H1 (cell line): Measurements from ENCODE around the gene ZNF654. TPM values are rescaled to one million over a fixed set of nuclear protein-coding genes. Genes with fewer than 3 reads are reported as not detected.

ENCODE experiments used
- CTCF ChIA-PET: fragments of 300-600 bp; sonication (Branson Sonifier 250); formaldehyde crosslinking; loops from one replicate; lab custom pipeline; 2021; ENCODE audit not compliant: partially characterized antibody; lab: Charles Lee
- POLR2A ChIA-PET: fragments of 300-600 bp; sonication (Branson Sonifier 250); formaldehyde crosslinking; loops from one replicate; lab custom pipeline; 2021; ENCODE audit warnings: inconsistent platforms; ENCODE audit not compliant: partially characterized antibody; lab: Charles Lee
- DNase-seq, 2 experiments: peaks; one replicate each; pipeline versions ENCODE4 v3.0.0 to v3.0.0-alpha.2; 2010 to 2022; ENCODE audit warnings: low spot score in 2 of 2, low read depth in 1 of 2, mixed read lengths in 1 of 2
- FAIRE-seq: peaks from 2 replicates; lab custom pipeline; 2011; peaks lifted over from hg19 to GRCh38; lab: Jason Lieb, UNC
- H2AFZ ChIP-seq: 2 replicates; pipeline ENCODE4 v1.8.1; 2012; ENCODE audit warnings: low read length, inconsistent platforms
- H2AK5ac ChIP-seq: 2 replicates; pipeline ENCODE4 v1.6.1; 2013; ENCODE audit warnings: low read depth, low read length
- H2BK120ac ChIP-seq: replicated peaks from 2 replicates; pipeline ENCODE3; 2013; ENCODE audit warnings: low read depth, low read length, inconsistent platforms
- H2BK12ac ChIP-seq: 2 replicates; pipeline ENCODE4 v1.6.1; 2013; ENCODE audit warnings: low read depth, low read length
- H2BK15ac ChIP-seq: 2 replicates; pipeline ENCODE4 v1.6.1; 2013; ENCODE audit warnings: low read length
- H2BK20ac ChIP-seq: 2 replicates; pipeline ENCODE4 v1.6.1; 2013; ENCODE audit warnings: low read length
- H2BK5ac ChIP-seq: 2 replicates; pipeline ENCODE4 v1.6.1; 2013; ENCODE audit warnings: low read depth, low read length
- H3K14ac ChIP-seq: 2 replicates; pipeline ENCODE4 v1.6.1; 2013; ENCODE audit warnings: inconsistent platforms; ENCODE audit not compliant: insufficient read length
- H3K18ac ChIP-seq: 2 replicates; pipeline ENCODE4 v1.6.1; 2013; ENCODE audit warnings: low read length; ENCODE audit errors: extremely low read depth
- H3K23ac ChIP-seq: 2 replicates; pipeline ENCODE4 v1.6.1; 2013; ENCODE audit warnings: inconsistent platforms; ENCODE audit not compliant: insufficient read length
- H3K23me2 ChIP-seq: 2 replicates; pipeline ENCODE4 v1.6.1; 2013; ENCODE audit warnings: low read depth, low read length
- H3K27ac ChIP-seq: 2 replicates; pipeline ENCODE4 v1.6.1; 2011; ENCODE audit warnings: low read depth, low read length, inconsistent platforms
- H3K27me3 ChIP-seq, 4 experiments: replicated peaks in 1 of 4; 1 replicate in 1 of 4; 2 replicates in 3 of 4; pipeline versions ENCODE4 v1.6.1 to v1.8.1; 2011 to 2013; ENCODE audit warnings: low read length in 3 of 4, mild to moderate bottlenecking in 3 of 4, inconsistent platforms in 2 of 4, mixed read lengths in 2 of 4, moderate library complexity in 1 of 4; ENCODE audit not compliant: control insufficient read depth in 3 of 4, insufficient read depth in 3 of 4; ENCODE audit errors: extremely low read depth in 1 of 4
- H3K36me3 ChIP-seq, 4 experiments: 2 replicates each; pipeline versions ENCODE4 v1.6.1 to v1.8.1; 2011 to 2013; ENCODE audit warnings: mild to moderate bottlenecking in 4 of 4, low read length in 3 of 4, moderate library complexity in 2 of 4, control low read depth in 1 of 4, inconsistent platforms in 1 of 4; ENCODE audit not compliant: insufficient read depth in 4 of 4, control insufficient read depth in 2 of 4
- H3K4ac ChIP-seq: replicated peaks from 2 replicates; pipeline ENCODE3; 2013; ENCODE audit warnings: low read length, low read depth, mixed read lengths, inconsistent platforms; ENCODE audit not compliant: insufficient read length
- H3K4me1 ChIP-seq, 4 experiments: replicated peaks in 1 of 4; 1 replicate in 1 of 4; 2 replicates in 3 of 4; pipeline versions ENCODE4 v1.6.1 to v1.8.1; 2011 to 2013; ENCODE audit warnings: low read length in 3 of 4, inconsistent platforms in 2 of 4, mixed read lengths in 1 of 4; ENCODE audit not compliant: insufficient read depth in 4 of 4, control insufficient read depth in 3 of 4
- H3K4me2 ChIP-seq, 2 experiments: 2 replicates each; pipeline versions ENCODE4 v1.6.1 to v1.8.1; 2011 to 2013; ENCODE audit warnings: low read depth in 2 of 2, low read length in 2 of 2, control low read depth in 1 of 2, inconsistent platforms in 1 of 2, mild to moderate bottlenecking in 1 of 2; ENCODE audit not compliant: insufficient read depth in 1 of 2
- H3K4me3 ChIP-seq, 4 experiments: fragments of 200-600, 300-600 bp in 1 of 4; sonication (generic), shearing (Covaris generic), sonication (Bioruptor Twin) in 1 of 4; 2 replicates each; pipeline versions ENCODE4 v1.5.1 to v1.8.1; 2011 to 2016; ENCODE audit warnings: low read length in 4 of 4, low read depth in 3 of 4, control low read depth in 2 of 4, inconsistent platforms in 2 of 4, mild to moderate bottlenecking in 2 of 4, mixed read lengths in 1 of 4, moderate library complexity in 1 of 4; ENCODE audit not compliant: insufficient read depth in 2 of 4; ENCODE audit errors: extremely low read depth in 1 of 4
- H3K56ac ChIP-seq: replicated peaks from 2 replicates; pipeline ENCODE3; 2013; ENCODE audit warnings: low read depth, mild to moderate bottlenecking, mixed read lengths, low read length, inconsistent platforms; ENCODE audit not compliant: insufficient read length
- H3K79me1 ChIP-seq: 2 replicates; pipeline ENCODE4 v1.6.1; 2013; ENCODE audit warnings: low read depth, low read length, control low read depth
- H3K79me2 ChIP-seq, 2 experiments: 2 replicates each; pipeline versions ENCODE4 v1.6.1 to v1.8.1; 2012 to 2013; ENCODE audit warnings: low read length in 2 of 2, mild to moderate bottlenecking in 2 of 2, inconsistent platforms in 1 of 2; ENCODE audit not compliant: insufficient read depth in 2 of 2, control insufficient read depth in 1 of 2
- H3K9ac ChIP-seq, 4 experiments: replicated peaks in 1 of 4; 1 replicate in 1 of 4; 2 replicates in 3 of 4; pipeline versions ENCODE4 v1.6.1 to v1.8.1; 2011 to 2013; ENCODE audit warnings: low read depth in 3 of 4, low read length in 3 of 4, control low read depth in 2 of 4, mild to moderate bottlenecking in 2 of 4, moderate library complexity in 2 of 4, inconsistent platforms in 1 of 4; ENCODE audit errors: extremely low read depth in 1 of 4
- H3K9me3 ChIP-seq, 2 experiments: 2 replicates each; pipeline versions ENCODE4 v1.6.1 to v1.8.1; 2012 to 2013; ENCODE audit warnings: mild to moderate bottlenecking in 2 of 2, moderate library complexity in 2 of 2, control low read depth in 1 of 2, inconsistent platforms in 1 of 2, low read depth in 1 of 2, low read length in 1 of 2, mixed read lengths in 1 of 2; ENCODE audit not compliant: insufficient read depth in 2 of 2
- H4K20me1 ChIP-seq, 2 experiments: replicated peaks in 1 of 2; 2 replicates each; pipeline versions ENCODE3 to v1.8.1; 2011 to 2013; ENCODE audit warnings: inconsistent platforms in 2 of 2, low read length in 2 of 2, mild to moderate bottlenecking in 1 of 2; ENCODE audit not compliant: insufficient read depth in 2 of 2, control insufficient read depth in 1 of 2
- H4K5ac ChIP-seq: 2 replicates; pipeline ENCODE4 v1.6.1; 2013; ENCODE audit warnings: low read length, low read depth, mixed read lengths, inconsistent platforms; ENCODE audit not compliant: insufficient read length
- H4K8ac ChIP-seq: 2 replicates; pipeline ENCODE4 v1.8.0; 2013; ENCODE audit warnings: mild to moderate bottlenecking, moderate library complexity, low read length, inconsistent platforms; ENCODE audit not compliant: insufficient read depth; ENCODE audit errors: extremely low read depth
- H4K91ac ChIP-seq: replicated peaks from 2 replicates; pipeline ENCODE3; 2013; ENCODE audit warnings: low read length, mixed read lengths, inconsistent platforms; ENCODE audit not compliant: insufficient read length
- CBX8 ChIP-seq: fragments of 300-800, 300-1000 bp; sonication (generic); IDR thresholded peaks from 2 replicates; pipeline ENCODE4 v1.7.1; 2016; ENCODE audit warnings: low read depth, low read length, borderline replicate concordance
- CREB1 ChIP-seq: IDR thresholded peaks from 2 replicates; pipeline ENCODE4 v1.6.1; 2012; ENCODE audit warnings: inconsistent platforms
- HDAC2 ChIP-seq, 2 experiments: fragments of 300-600 bp in 1 of 2; sonication (generic) in 1 of 2; IDR thresholded peaks; 2 replicates each; pipeline ENCODE4 v1.6.1; 2011 to 2012; ENCODE audit warnings: low read depth in 2 of 2, low read length in 2 of 2, mild to moderate bottlenecking in 2 of 2, moderate library complexity in 2 of 2, borderline replicate concordance in 1 of 2, inconsistent platforms in 1 of 2
- JUN ChIP-seq: IDR thresholded peaks from 2 replicates; pipeline ENCODE4 v1.6.1; 2011; ENCODE audit warnings: low read depth, mild to moderate bottlenecking, improper control_type of control experiment, low read length
- KDM1A ChIP-seq: fragments of 200-600, 300-600 bp; sonication (generic); IDR thresholded peaks from 2 replicates; pipeline ENCODE4 v1.7.1; 2016; ENCODE audit warnings: mild to moderate bottlenecking, low read length, borderline replicate concordance
- SIX5 ChIP-seq: IDR thresholded peaks from 2 replicates; pipeline ENCODE4 v1.6.1; 2011; ENCODE audit warnings: mild to moderate bottlenecking, low read depth, low read length
- SRF ChIP-seq: IDR thresholded peaks from 2 replicates; pipeline ENCODE4 v1.6.1; 2011; ENCODE audit warnings: mild to moderate bottlenecking, low read depth, low read length, moderate library complexity
- TBP ChIP-seq: IDR thresholded peaks from 2 replicates; pipeline ENCODE4 v1.6.1; 2011; ENCODE audit warnings: low read depth, low read length, improper control_type of control experiment
- WGBS, 2 experiments: shearing (Covaris generic) in 1 of 2; methylation state at CpG; one replicate each; pipeline versions ENCODE4 v1.1.6 to v1.1.7; 2013 to 2015; ENCODE audit warnings: low lambda C conversion rate in 2 of 2, mixed read lengths in 2 of 2, inconsistent platforms in 1 of 2, low coverage in 1 of 2, missing lambda C conversion rate in 1 of 2; ENCODE audit not compliant: insufficient replicate concordance in 2 of 2, insufficient coverage in 1 of 2, insufficient read length in 1 of 2; ENCODE audit errors: extremely low coverage in 1 of 2, missing lambda C conversion rate in 1 of 2; 5-methylcytosine and 5-hydroxymethylcytosine counted together
- polyA plus RNA-seq, 7 experiments: library from polyadenylated mRNA; depleted of rRNA in 3 of 7; stranded (reverse) in 5 of 7; unstranded in 2 of 7; fragments of >200 nt in 5 of 7; fragments of 200-250 nt in 2 of 7; gene quantifications; 1 replicate in 5 of 7; 2 replicates in 1 of 7; 4 replicates in 1 of 7; pipeline versions ENCODE4 v1.2.1 to v1.2.3, GENCODE V29; 2011 to 2013; ENCODE audit warnings: missing spikeins in 2 of 7, mixed read lengths in 2 of 7
- total RNA-seq: library from RNA; stranded (reverse); fragmentation: NEBNext Ultra II Directional; extraction: Animal tissue kit (Norgen Biotek cat#: 25700); gene quantifications from 2 replicates; pipeline ENCODE4 v1.2.1, GENCODE V29; 2021
- TF ChIP-seq, protein P1 (sequence below): IDR thresholded peaks from 2 replicates; pipeline ENCODE4 v1.6.1; 2011; ENCODE audit warnings: low read depth, mild to moderate bottlenecking, low read length; ENCODE audit not compliant: insufficient read depth

Gene ZNF654
- total and polyA plus RNA-seq, 2 of the 8 experiments (the other 6 are each of a cell fraction or from before 2014, with no cell fraction given): 0.47 to 5.3 TPM

DNA sequence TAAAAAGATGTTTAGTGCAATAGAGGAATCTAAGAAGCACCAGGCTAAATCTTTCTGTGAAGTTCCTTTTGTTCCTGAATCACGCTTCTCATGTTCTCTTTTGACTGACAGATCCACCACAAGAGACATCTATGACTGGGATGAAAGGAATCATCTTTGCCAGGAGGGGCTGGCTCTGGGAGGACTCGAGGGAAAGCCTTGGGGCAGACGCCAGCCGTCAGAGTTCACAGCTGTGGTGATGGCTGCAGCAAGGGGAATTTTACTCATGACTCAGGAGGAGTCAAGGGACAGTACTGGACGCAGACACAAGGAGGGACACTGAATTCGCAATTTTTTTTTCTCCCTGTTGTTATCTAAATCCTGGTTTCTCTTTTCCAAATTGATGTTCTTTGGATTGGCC, 129.4 kb downstream of the ZNF654 start:
- DNase-seq (no peak), FAIRE-seq (no peak)
- Histone ChIP-seq H4K20me1 (no peaks in the 10 kb centered on the region), H3K27ac (no peak overlapping the region), H3K56ac (no peak overlapping the region), H2AK5ac (no peak overlapping the region), H3K9ac (no peak overlapping the region), H2AFZ (no peak overlapping the region), H4K91ac (no peak overlapping the region), H3K23ac (no peak overlapping the region), H3K79me1 (no peaks in the 10 kb centered on the region), H4K5ac (no peak overlapping the region), H3K79me2 (no peaks in the 10 kb centered on the region), H3K4me1 (no peaks in the 10 kb centered on the region), H3K23me2 (no peaks in the 10 kb centered on the region), H2BK20ac (no peak overlapping the region), H3K9me3 (no peaks in the 10 kb centered on the region), H3K4me3 (no peak overlapping the region), H3K18ac (no peak overlapping the region), H3K4ac (no peak overlapping the region), H3K36me3 (no peaks in the 10 kb centered on the region), H2BK120ac (no peak overlapping the region), H2BK5ac (no peak overlapping the region), H2BK12ac (no peak overlapping the region), H3K14ac (no peak overlapping the region), H3K27me3 (no peaks in the 10 kb centered on the region), H3K4me2 (no peak overlapping the region), H2BK15ac (no peak overlapping the region), H4K8ac (no peak overlapping the region)
- WGBS, 2 experiments: 94% methylated on average over 6 of the region's 6 CpGs; no CpG with 5 or more reads in 1 of the 2 experiments
- ChIA-PET POLR2A (no interaction called here), CTCF (no interaction called here)
- TF ChIP-seq CREB1 (no peak), SRF (no peak), KDM1A (no peak), JUN (no peak), SIX5 (no peak), TBP (no peak), CBX8 (no peak), HDAC2 (IDR thresholded peaks at IDR 0.05; ENCODE audit: borderline replicate concordance in 1 of 2, low read depth in 2 of 2, low read length in 2 of 2) (no peak)
- TF ChIP-seq, protein P1, sequence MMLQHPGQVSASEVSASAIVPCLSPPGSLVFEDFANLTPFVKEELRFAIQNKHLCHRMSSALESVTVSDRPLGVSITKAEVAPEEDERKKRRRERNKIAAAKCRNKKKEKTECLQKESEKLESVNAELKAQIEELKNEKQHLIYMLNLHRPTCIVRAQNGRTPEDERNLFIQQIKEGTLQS: no peak
